NCI-H748 (cell line): ENCODE results near the gene FPGT.
"Not testable (repeated sequence)": the region's sequence is repeated elsewhere in the genome, so short reads cannot be mapped to it uniquely, and the experiment has no call there.

Experiments used
- DNase-seq: peaks from one replicate; lab custom pipeline; 2025; ENCODE audit not compliant: unreplicated experiment; lab: John Stamatoyannopoulos, UW

Gene FPGT

DNA sequence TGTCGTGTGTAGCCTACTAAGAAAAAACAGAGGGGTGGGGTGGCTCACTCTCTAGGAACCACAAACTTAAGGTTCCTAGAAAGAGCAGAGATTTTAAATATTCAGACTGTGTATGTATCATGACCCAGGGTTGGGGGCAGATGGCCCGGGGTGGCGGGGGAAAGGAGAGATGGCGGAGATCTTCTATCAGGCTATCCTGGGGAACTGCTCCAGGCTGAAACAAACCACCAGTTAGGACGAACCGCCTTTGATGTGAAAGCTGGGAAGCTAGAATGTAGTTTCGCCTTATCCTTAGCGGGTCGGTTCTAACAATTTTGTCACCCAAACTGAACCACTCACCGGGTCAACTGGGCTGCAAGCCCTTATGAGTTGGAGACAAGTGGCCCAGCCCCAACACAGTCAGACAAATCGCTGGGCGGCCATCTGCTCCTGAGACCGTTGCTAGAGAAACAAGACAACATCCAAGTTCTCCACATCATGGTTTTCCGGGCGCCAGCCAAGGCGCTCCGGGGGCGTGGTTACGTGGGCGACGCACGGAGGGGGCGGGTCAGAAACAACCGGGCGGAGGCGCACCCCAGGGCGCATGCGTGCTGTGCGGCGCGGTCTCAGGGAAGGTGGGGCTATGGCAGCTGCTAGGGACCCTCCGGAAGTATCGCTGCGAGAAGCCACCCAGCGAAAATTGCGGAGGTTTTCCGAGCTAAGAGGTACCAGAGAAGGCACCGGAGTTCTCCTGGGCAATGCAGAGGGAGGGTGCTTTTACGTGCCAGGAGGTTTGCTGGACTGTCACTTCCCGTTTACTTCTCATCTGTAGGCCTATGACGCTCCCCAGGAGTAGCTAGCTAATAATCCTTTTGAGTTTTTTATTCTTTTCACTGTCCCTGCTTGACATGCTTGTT is at the start of gene FPGT, which contains the start of gene LRRIQ3:
FPGT (plus strand) TSS at position 586 of the 896 bp plus-strand sequence; CDS start at position 623, 37 bp downstream.
LRRIQ3 (minus strand) TSS at position 520 of the 896 bp plus-strand sequence. CDS start 14,492 bp downstream, outside the sequence.
- peak; percentile 98 for DNase-seq

DNA sequence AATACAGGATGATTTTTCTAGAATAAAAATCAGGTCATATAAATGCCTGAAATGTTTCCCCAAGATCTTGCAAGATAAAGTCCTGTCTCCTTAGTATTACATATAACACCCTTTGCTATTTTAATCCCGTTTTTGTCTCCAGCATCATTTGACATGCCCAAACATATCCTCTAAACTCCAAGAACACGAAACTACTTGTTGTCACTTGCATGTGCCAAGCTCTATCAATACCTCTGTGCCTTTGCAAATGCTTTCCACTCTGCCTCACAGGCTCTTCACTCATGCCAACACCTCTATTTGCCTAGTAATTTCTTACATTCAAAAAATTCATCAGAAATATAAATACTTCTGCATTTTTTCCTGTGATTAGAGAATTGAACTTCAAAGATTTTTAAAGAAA is 38.0 kb upstream of the FPGT start:
- DNase-seq = no peak

GRCh38 chr1:74161497-74161896 is 36.5 kb upstream of the FPGT start:
- no peak for DNase-seq

DNA sequence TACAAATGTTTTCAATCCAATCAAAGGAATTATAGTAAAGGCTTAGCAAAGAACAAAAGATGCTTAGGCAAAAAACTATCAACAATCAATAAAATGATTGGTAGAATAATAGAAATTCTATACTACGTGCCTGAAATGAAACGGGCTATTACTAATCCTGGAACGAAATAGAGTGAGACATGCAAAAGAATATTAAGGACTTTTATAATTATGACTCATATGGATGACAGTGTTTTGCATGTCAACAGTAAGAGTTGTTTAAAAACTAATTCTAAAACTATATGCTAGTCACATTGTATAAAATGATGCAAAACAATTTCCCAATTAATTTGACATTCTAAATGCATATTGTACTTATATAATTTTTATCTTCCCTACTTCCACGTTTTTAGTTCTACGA is 35.7 kb upstream of the FPGT start:
- DNase-seq = no peak

- DNase-seq = not testable (repeated sequence)
Measured at GRCh38 chr1:74174423-74174822, 23.6 kb upstream of the FPGT start.

DNA sequence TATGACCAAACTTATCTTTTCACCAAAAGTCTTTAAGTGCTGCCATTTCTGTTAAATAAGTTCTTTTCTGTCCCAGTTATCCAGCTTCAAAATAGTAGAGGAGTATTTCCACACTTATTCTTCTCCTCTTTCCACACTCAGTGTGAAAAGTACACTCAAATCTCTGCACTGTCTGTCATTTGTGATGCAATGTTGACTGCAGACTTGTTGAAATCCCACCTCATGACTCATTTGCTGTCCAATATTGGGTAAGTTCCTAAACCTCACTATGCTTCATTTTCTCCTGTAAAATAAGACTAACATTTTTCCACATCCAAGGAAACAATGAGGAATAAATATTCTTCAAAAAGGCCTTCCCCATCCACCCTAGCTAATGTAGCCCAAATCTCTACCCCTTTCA is 17.6 kb upstream of the FPGT start:
- DNase-seq = no peak

- DNase-seq = no peak
Measured at GRCh38 chr1:74193908-74194307, 4.1 kb upstream of the FPGT start.

GRCh38 chr1:74195339-74195738 is 2.7 kb upstream of the FPGT start:
- DNase-seq = no peak

- DNase-seq = no peak
Measured at GRCh38 chr1:74197255-74197654, 787 bp upstream of the FPGT start.

GRCh38 chr1:74199504-74199903 is 1.5 kb downstream of the FPGT start:
- DNase-seq = no peak

DNA sequence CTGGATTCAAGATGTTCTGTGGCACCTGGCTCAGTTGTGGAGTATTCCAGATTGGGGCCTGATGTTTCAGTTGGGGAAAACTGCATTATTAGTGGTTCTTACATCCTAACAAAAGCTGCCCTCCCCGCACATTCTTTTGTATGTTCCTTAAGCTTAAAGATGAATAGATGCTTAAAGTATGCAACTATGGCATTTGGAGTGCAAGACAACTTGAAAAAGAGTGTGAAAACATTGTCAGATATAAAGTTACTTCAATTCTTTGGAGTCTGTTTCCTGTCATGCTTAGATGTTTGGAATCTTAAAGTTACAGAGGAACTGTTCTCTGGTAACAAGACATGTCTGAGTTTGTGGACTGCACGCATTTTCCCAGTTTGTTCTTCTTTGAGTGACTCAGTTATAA is 7.2 kb downstream of the FPGT start:
- DNase-seq = no peak

GRCh38 chr1:74215229-74215628 is 17.2 kb downstream of the FPGT start:
- no peak for DNase-seq

DNA sequence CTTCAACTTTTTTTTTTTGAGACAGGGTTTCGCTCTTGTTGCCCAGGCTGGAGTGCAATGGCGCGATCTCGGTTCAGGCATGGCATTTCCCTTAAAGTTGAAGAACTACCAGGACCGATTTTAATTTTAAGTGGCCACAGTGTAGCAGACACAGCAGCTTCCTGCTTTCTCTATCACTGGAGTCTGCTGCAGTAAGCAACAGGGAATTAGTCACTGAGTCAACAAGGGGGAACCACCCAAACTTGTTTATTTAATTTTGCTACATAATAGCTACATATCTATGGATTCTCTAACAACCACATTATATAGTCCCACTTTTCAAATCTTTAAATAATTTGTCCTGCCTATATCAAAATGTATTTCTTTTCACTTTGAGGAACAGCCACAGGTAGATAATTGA is 24.7 kb downstream of the FPGT start:
- peak; percentile 8 for DNase-seq

DNA sequence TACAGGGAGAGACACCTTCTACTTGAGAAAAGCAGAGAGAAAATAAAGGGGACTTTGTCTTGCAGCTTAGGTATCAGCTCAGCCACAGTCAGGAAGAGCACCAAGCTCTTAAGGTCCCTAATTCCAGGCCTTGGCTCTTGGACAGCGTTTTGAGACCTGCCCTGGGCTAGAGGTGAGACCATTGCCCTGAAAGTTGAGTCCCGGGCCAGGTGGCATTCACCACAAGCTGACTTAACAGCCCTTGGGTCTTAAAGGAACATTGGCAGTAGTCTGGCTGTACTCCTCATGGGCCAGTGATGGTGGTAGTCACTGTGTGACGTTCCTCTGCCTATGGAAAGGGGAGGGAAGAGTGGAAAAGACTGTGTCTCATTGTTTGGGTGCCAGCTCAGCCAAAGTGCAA is 25.4 kb downstream of the FPGT start:
- DNase-seq = no peak

- DNase-seq = no peak
Measured at GRCh38 chr1:74235153-74235552, 37.1 kb downstream of the FPGT start, which contains the start of gene TNNI3K. TNNI3K (plus strand) TSS chr1:74235387; CDS start chr1:74235452, 65 bp downstream.

DNA sequence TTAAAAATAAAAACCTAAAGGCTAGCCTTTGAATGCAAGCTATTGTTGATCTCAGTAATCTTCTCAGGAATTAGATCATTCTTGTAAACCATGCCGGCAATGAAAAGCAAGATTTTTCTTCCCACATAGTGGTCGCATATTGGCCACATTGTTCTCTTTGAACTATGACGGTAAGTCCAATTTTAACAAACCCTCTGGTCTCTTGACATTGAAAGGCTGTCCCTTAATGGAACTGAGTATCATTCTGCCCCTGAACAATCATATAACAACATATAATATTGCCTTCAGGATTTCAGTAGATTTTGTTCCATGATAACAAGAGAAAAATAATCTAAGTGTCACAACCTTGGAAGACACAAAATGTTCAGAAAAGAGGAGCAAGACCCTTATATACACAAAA is 38.4 kb downstream of the FPGT start:
- DNase-seq = no peak

- no peak for DNase-seq
Measured at GRCh38 chr1:74237035-74237434, 39.0 kb downstream of the FPGT start.

DNA sequence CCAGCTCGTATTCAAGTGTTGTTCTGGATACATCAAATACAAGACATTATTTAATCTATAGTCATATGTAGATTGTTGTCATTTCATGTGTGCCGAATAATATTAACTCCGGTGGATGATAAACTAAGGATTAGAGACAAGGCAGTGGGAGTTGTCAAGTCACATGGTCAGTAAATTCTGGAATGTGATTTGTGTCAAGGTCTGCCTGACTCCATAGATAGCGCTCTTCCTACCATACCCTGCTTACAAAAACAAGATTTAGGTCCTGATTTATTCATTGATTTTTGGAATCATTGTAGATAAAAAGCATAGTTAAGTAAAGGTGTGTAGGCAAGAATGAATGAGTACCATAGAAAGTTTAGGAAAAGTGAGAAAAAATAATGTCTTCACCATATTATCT is 39.7 kb downstream of the FPGT start:
- no peak for DNase-seq

GRCh38 chr1:74245168-74245772 is 47.2 kb downstream of the FPGT start:
- DNase-seq = no peak

DNA sequence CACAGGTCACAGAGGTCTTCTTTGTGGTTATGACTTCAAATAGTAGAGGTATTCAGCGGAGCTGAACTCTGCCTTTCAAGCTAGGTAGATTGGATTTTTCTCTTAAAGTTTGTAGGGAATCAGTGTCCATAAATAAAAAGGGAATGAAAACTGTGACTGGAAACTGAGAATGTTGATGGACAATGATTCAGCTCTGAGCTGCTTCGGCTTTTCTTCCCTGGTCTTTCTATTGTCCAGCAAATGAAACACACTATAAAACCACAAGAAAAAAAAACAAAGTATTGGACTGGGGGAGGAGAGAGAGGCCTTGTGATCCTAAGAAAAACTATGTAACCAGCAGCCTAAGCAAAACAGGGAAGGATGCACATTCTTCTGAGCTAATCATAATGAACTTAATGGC is 48.3 kb downstream of the FPGT start:
- no peak for DNase-seq

- no peak for DNase-seq
Measured at GRCh38 chr1:74247881-74248528, 50.0 kb downstream of the FPGT start.
